ENCODE results near the gene CBX1. TPM values are rescaled to one million over a fixed set of nuclear protein-coding genes. Genes with fewer than 3 reads are reported as not detected.

Gene CBX1
- total RNA-seq, 2 experiments from 2014 or later: 52.3 to 53.0 TPM

DNA sequence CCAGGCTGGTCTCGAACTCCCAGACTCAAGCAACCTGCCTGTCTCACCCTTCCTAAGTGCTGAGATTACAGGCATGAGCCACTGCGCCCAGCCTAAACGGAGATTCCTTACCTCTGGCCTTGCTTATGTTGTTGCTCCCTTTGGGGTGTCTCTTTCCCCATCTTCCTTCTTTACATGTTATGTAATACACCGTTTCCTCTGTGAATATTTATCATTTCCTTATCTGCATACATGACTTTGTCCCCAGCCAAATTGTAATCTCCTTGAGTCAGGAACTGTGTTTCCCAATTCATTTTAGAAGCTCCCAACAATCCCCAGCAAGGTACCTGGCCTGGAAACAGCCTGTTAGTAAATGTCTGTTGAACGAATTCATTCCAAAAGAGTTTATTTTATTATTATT is 79.3 kb downstream of the CBX1 start:
- CTCF ChIA-PET: interaction anchor here (1.3 to 1.8 kb wide), 2 partner anchors 77 to 181 kb away, joined by 3 to 6 read pairs; partner anchors contain the start of gene SCRN2
- POLR2A ChIA-PET: no interaction called here
- Mint-ChIP-seq H3K36me3 (ENCODE audit: low read depth) (no peaks in the 10 kb centered on the region), H3K9me3 (no peaks in the 10 kb centered on the region), H3K27ac (no peak overlapping the region), H3K4me1 (ENCODE audit: low read depth) (peaks cover 33% of the 10 kb centered on the region), H3K4me3 (no peak overlapping the region), H3K27me3 (peaks cover 25% of the 10 kb centered on the region)
- intact Hi-C loops (cut with micrococcal nuclease): no loop called here
- ATAC-seq: no peak
- TF ChIP-seq, protein P1, sequence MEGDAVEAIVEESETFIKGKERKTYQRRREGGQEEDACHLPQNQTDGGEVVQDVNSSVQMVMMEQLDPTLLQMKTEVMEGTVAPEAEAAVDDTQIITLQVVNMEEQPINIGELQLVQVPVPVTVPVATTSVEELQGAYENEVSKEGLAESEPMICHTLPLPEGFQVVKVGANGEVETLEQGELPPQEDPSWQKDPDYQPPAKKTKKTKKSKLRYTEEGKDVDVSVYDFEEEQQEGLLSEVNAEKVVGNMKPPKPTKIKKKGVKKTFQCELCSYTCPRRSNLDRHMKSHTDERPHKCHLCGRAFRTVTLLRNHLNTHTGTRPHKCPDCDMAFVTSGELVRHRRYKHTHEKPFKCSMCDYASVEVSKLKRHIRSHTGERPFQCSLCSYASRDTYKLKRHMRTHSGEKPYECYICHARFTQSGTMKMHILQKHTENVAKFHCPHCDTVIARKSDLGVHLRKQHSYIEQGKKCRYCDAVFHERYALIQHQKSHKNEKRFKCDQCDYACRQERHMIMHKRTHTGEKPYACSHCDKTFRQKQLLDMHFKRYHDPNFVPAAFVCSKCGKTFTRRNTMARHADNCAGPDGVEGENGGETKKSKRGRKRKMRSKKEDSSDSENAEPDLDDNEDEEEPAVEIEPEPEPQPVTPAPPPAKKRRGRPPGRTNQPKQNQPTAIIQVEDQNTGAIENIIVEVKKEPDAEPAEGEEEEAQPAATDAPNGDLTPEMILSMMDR (IDR thresholded peaks at IDR 0.05): no peak
- DNase-seq: no peak

Small RNA genes lying within 50 kb of the gene (microRNA-seq; reads per million reads assigned to microRNA genes)
- gene MIR152 (ENCODE audit: borderline microRNAs expressed, borderline replicate concordance): 32.4 reads per million, percentile 53 among the genes with 10 or more reads in this experiment

Other genes with a start within 250 kb of the CBX1 start
- 10 to 100 TPM; 11.5 to 13.2 TPM for gene SP2, start 205.2 kb downstream of the CBX1 start, total RNA-seq
- gene PNPO, start 159.9 kb downstream of the CBX1 start, total RNA-seq: 10 to 100 TPM; 41.0 to 42.7 TPM
- not detected for gene PRR15L, start 143.6 kb downstream of the CBX1 start, total RNA-seq
- 100 to 1,000 TPM; 161 to 171 TPM for gene CDK5RAP3, start 130.4 kb downstream of the CBX1 start, total RNA-seq
- gene COPZ2, start 63.7 kb downstream of the CBX1 start, total RNA-seq: 1 to 10 TPM; 4.3 to 4.6 TPM
- 10 to 100 TPM; 88.3 to 90.3 TPM for gene NFE2L1, start 53.1 kb downstream of the CBX1 start, total RNA-seq
- 10 to 100 TPM; 27.2 to 29.5 TPM for gene SNX11, start 6.3 kb upstream of the CBX1 start, total RNA-seq

Measured in activated CD8-positive, alpha-beta T cell treated with anti-CD3 and anti-CD28 coated beads for 36 hours (primary cell).